HG03064 (cell line): ENCODE measurements around the gene C18orf63.
"Not testable (repeated sequence)": the region's sequence is repeated elsewhere in the genome, so short reads cannot be mapped to it uniquely, and the experiment has no call there.

Experiments used
- ATAC-seq: cut with Tn5 transposase; IDR thresholded peaks from one replicate; pipeline ENCODE4 v1.9.1; 2021; ENCODE audit warnings: low read depth; ENCODE audit not compliant: unreplicated experiment

C18orf63 gene

DNA sequence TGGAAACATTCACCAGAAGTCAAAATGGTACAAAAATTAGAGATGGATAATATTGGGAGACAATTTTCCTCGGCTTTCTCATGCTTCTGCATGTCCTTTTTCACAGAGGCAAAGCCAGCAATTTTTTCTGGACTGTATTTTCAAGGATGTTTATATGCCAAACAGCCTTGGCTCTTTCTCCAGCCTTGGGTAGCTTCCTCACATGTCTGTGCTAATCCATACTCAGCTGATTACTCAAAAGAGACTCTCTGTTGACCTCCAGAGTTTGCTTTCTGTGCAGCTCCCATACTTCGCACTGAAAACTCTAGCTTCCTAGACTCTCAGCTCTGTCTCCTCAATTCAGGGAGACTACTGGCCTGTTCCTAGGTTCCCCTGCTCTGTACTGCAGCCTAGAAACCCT lies 10.6 kb downstream of the C18orf63 start:
- ATAC-seq, result no peak

- ATAC-seq, result not testable (repeated sequence)
These were observed 11.2 kb downstream of the C18orf63 start for GRCh38 chr18:74326791-74327190.

GRCh38 chr18:74328206-74328605 lies 12.6 kb downstream of the C18orf63 start:
- no peak for ATAC-seq

GRCh38 chr18:74329688-74330205 lies 14.1 kb downstream of the C18orf63 start:
- no peak for ATAC-seq

GRCh38 chr18:74331404-74331803 lies 15.8 kb downstream of the C18orf63 start:
- ATAC-seq, result no peak

GRCh38 chr18:74333091-74333490 lies 17.5 kb downstream of the C18orf63 start:
- no peak for ATAC-seq

DNA sequence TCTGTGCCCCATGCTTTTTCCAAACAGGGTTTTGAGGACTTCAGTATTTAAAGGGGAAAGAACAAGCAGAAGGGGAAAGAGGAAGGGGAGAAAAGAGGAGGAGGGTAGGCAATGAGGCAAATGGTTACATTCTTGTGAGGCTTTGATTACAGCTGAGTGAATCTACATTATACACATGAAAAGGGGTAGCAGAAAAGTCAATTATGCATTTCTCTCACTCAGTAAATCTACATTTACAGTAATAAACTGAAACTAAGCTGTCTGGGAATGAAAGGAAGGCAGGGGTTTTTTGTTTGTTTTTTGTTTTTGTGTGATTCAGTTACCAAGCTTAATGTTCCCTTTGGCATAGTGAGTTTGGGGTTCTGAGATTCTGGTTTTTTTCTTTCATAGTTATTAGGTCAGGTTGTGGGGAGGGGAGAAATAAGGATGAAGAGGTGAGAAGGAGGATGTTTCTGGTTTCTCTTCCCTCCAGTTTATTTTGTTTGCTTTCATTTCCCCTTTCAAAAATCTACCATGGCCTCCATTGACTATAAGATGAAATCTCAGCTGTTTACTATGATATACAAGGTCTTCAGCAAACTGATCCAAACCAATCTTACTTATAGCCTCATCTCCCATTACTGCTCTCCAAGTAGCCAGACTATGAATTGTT lies 18.7 kb downstream of the C18orf63 start:
- no peak for ATAC-seq

DNA sequence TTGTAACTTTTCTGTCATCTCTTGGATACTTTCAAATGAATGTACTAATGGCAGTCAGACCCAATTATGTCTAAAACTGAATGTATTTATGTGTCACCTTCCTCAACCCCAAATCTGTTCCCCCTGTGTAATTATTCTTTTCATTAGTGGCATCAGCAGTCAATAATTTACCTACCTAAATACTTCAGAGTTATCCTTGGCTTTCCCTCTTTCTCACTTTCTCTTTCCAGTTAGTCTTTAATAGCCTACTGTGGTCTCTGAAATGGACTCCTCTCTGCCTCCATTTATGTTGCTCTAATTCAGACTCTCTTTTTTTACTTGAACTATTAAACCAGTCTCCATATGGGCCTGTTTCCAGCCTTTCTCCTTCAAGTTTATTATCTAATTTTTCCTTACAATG lies 21.0 kb downstream of the C18orf63 start:
- no peak for ATAC-seq

- no peak for ATAC-seq
These were observed 21.7 kb downstream of the C18orf63 start for GRCh38 chr18:74337155-74337911.

GRCh38 chr18:74337912-74338309 lies 22.3 kb downstream of the C18orf63 start:
- no peak for ATAC-seq

- ATAC-seq, result no peak
These were observed 26.9 kb downstream of the C18orf63 start for GRCh38 chr18:74342416-74343043.

GRCh38 chr18:74346206-74346605 lies 30.6 kb downstream of the C18orf63 start:
- no peak for ATAC-seq

DNA sequence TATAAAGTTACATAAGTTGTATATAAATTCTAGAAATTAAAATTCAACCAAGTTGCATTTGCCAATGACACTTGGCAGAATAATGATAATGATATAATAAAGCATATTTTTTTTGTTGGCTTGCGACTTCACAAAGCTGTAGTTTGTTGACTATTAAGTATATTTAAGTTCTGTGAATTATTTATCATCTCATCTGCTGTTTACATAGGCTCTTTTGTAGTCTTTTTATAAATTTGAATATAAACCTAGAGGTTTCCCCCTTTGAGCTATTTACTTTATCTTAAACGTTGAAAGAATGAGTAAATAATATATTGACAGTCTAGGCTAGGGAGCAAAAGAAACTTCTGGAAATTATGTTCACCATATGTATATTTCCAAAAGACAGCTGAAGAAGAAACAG lies 32.9 kb downstream of the C18orf63 start:
- ATAC-seq, result no peak

DNA sequence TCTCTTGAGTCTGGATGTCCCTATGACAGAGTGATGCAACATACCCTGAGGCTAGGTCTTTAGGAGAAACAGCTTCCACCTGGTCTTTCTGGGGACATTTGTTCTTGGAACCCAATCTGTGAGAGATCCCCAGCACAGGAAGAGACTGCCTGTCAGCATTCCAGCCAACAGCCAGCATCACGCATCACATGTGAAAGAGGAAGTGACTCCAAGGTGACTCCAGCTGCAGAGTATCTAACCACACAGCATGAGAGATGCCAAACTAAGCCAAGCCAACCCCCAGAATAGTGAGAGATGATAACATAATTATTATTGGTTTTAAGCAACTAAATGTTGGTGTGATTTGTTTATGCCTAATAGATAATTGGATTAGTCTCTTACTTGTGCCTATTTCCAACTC lies 35.7 kb downstream of the C18orf63 start:
- ATAC-seq, result no peak

GRCh38 chr18:74353169-74353775 lies 37.6 kb downstream of the C18orf63 start:
- no peak for ATAC-seq

DNA sequence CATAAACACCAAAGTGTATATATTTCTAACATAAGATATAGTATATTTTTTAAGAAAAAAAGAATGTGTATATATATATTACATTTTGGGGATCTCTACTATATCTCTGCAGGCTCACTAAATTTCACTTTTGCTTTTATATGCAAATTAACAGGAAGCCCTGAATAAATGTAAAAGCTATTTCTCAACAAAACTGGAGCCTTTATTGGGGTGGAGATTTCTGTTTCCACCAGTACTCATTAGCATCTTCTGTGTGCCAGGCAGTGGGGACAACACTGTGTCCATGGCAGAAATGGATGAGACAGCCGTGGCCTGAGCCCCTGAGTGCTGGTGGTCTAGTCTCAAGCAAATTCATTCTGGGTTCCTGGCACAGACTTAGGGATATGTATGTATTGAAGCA lies 41.3 kb downstream of the C18orf63 start:
- ATAC-seq, result peak; percentile 57

- no peak for ATAC-seq
These were observed 45.4 kb downstream of the C18orf63 start for GRCh38 chr18:74360852-74361655.

DNA sequence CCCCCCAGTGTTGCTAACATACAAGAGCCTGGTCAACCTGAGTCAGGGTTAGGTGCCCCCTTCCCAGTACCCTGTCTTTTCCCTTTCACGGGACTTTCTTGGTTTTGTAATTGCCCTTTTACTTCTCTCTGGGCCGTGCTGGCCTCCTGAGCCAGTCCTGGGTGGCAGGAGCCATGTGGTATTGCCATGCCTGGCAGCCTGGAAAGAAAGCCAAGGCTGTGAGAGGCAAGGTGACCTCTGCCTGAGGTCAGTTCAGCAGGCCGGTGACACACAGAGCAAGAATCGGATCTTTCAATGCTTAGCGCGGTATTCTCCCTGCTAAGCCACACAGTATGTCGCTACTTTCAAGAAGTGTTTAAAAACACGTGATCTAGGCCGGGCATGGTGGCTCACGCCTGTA lies 52.3 kb downstream of the C18orf63 start:
- no peak for ATAC-seq

GRCh38 chr18:74368901-74369705 lies 53.5 kb downstream of the C18orf63 start:
- ATAC-seq, result no peak

DNA sequence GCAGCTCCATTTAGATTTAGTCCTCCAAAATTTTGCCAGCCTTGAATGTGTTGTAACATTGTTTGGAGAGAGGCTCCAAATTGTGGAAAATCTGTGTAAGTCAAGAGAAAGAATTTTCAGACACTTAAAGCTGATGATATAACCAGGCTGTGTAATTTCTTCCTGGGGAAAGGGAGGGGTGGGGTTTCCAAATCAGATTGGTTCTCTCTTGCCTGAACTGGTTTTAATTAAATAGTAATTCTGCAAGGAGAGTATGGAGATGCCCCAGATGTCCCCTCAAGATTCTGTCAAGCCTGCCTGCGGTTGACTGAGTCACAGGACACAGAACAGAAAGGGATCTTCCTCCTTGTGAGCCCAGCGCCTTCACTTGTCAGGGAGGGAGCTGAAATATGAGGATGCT lies 54.5 kb downstream of the C18orf63 start:
- no peak for ATAC-seq
